SK-N-SH treated with all-trans-retinoic acid at 6 μM for 48 hours (cell line): ENCODE measurements around the gene ALK.

Experiments used
- ARNTL ChIP-seq: fragments of 450-650 bp; formaldehyde crosslinking; IDR thresholded peaks from 2 replicates; pipeline ENCODE4 v1.5.0; 2020; ENCODE audit warnings: low read depth, mild to moderate bottlenecking, moderate library complexity, borderline replicate concordance
- ISL1 ChIP-seq: fragments of 250-450 bp; sonication (Bioruptor Pico); IDR thresholded peaks from 2 replicates; pipeline ENCODE4 v2.1.2; 2022; ENCODE audit warnings: mild to moderate bottlenecking, moderate library complexity
- OSR1 ChIP-seq: fragments of 250-450 bp; sonication (Bioruptor Pico); IDR thresholded peaks from 2 replicates; pipeline ENCODE4 v1.8.0; 2022; ENCODE audit warnings: moderate library complexity, mild to moderate bottlenecking, inconsistent platforms
- PPARA ChIP-seq: fragments of 250-450 bp; sonication (Bioruptor Pico); IDR thresholded peaks from 2 replicates; pipeline ENCODE4 v1.5.0; 2020; ENCODE audit warnings: mild to moderate bottlenecking, borderline replicate concordance
- RARB ChIP-seq: fragments of 250-450 bp; sonication (Bioruptor Pico); IDR thresholded peaks from 2 replicates; pipeline ENCODE4 v1.8.0; 2021; ENCODE audit warnings: mild to moderate bottlenecking, moderate library complexity
- SNAI2 ChIP-seq: fragments of 250-450 bp; sonication (Bioruptor Pico); IDR thresholded peaks from 2 replicates; pipeline ENCODE4 v1.5.0; 2020; ENCODE audit warnings: mild to moderate bottlenecking, moderate library complexity
- TOX ChIP-seq: fragments of 250-450 bp; sonication (Bioruptor Pico); IDR thresholded peaks from 2 replicates; pipeline ENCODE4 v1.8.0; 2021; ENCODE audit warnings: mild to moderate bottlenecking, moderate library complexity, borderline replicate concordance
- ZNF8 ChIP-seq: fragments of 450-650 bp; formaldehyde crosslinking; IDR thresholded peaks from 2 replicates; pipeline ENCODE4 v1.5.0; 2020; ENCODE audit warnings: mild to moderate bottlenecking, moderate library complexity
- TF ChIP-seq, protein P1 (sequence below): fragments of 250-450 bp; sonication (Bioruptor Pico); IDR thresholded peaks from 2 replicates; pipeline ENCODE4 v1.8.0; 2020; ENCODE audit warnings: mild to moderate bottlenecking, moderate library complexity, borderline replicate concordance

DNA sequence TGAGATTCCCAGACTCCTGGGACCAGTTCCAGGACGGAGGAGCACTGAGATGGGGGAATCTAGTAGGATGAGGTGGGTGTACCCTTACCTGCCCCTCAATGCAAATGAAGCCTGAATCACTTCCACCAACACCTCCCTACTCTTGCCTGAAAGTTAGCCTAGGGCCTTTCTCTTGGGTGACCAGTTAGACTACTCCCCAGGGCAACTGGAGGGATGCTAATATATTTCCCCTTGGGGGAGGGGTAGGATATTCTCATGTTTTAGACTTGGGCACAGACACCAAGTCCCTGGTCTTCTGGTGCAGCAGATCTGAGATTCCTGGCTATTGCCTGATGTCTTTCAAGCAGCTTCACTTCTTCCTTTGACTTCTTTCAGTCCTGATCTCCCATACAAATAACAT is 334.5 kb downstream of the ALK start:
- TF ChIP-seq ZNF8 (CRISPR knock-in tag) (no peak), ISL1 (CRISPR knock-in tag) (no peak), RARB (CRISPR knock-in tag) (no peak), ARNTL (CRISPR knock-in tag) (no peak), TOX (CRISPR knock-in tag) (no peak), PPARA (CRISPR knock-in tag) (no peak), SNAI2 (no peak), OSR1 (CRISPR knock-in tag) (no peak)
- TF ChIP-seq, protein P1, sequence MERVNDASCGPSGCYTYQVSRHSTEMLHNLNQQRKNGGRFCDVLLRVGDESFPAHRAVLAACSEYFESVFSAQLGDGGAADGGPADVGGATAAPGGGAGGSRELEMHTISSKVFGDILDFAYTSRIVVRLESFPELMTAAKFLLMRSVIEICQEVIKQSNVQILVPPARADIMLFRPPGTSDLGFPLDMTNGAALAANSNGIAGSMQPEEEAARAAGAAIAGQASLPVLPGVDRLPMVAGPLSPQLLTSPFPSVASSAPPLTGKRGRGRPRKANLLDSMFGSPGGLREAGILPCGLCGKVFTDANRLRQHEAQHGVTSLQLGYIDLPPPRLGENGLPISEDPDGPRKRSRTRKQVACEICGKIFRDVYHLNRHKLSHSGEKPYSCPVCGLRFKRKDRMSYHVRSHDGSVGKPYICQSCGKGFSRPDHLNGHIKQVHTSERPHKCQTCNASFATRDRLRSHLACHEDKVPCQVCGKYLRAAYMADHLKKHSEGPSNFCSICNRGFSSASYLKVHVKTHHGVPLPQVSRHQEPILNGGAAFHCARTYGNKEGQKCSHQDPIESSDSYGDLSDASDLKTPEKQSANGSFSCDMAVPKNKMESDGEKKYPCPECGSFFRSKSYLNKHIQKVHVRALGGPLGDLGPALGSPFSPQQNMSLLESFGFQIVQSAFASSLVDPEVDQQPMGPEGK (CRISPR knock-in tag) = no peak
